ENCODE results near the gene ARMC5. TPM values are rescaled to one million over a fixed set of nuclear protein-coding genes. Genes with fewer than 3 reads are reported as not detected.

Gene ARMC5
- total RNA-seq, 2 donors from 2014 or later, result 9.4 to 12.1 TPM

DNA sequence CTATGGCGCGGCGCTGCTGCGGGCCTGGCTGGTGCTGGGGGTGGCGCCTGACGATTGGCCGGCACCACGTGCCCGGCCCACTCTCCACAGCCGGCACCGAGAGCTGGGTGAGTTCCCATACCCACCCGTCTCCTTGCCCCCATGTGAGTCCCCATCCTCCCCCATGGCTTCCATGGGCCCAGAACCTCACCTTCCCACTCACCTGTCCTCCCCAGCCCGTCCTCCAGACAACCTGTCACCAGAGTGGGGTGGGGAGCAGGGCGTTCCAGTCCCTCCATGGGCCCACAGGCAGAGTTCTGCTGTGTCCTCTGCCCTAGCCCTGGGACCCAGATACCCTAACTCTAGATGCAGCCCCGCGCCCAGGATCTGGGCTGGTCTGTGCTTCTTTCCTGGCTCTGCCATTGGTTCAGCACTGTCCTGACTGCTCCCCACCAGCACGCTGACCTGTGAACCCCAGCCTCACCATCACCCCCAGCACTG is 5.5 kb downstream of the ARMC5 start:
- no peak for DNase-seq
- no peaks in the 10 kb centered on the region for H3K27me3 Mint-ChIP-seq (ENCODE audit: insufficient read depth)
- peaks cover 32% of the 10 kb centered on the region for H3K36me3 Mint-ChIP-seq (ENCODE audit: low read depth)

GRCh38 chr16:31465788-31466370 is 6.6 kb downstream of the ARMC5 start:
- H3K9ac ChIP-seq (ENCODE audit: extremely low read depth, low read length, poor library complexity, severe bottlenecking), result no peak overlapping the region

More for the DNA sequence above, 5.5 kb downstream of the ARMC5 start:
- H3K27ac ChIP-seq (ENCODE audit: low read depth, low read length), result no peak overlapping the region
- WGBS, 2 experiments (ENCODE audit: insufficient coverage in 1 of 2, insufficient read length in 1 of 2), result 94 to 95% methylated on average over 15 to 17 of the region's 17 CpGs
- no peaks in the 10 kb centered on the region for H3K9me3 ChIP-seq (ENCODE audit: control insufficient read depth, low read length)
- Mint-ChIP-seq H3K4me3 (no peak overlapping the region), H3K27ac (no peak overlapping the region), H3K9me3 (no peaks in the 10 kb centered on the region), H3K4me1 (peaks cover 2% of the 10 kb centered on the region)
- TF ChIP-seq, protein P1, sequence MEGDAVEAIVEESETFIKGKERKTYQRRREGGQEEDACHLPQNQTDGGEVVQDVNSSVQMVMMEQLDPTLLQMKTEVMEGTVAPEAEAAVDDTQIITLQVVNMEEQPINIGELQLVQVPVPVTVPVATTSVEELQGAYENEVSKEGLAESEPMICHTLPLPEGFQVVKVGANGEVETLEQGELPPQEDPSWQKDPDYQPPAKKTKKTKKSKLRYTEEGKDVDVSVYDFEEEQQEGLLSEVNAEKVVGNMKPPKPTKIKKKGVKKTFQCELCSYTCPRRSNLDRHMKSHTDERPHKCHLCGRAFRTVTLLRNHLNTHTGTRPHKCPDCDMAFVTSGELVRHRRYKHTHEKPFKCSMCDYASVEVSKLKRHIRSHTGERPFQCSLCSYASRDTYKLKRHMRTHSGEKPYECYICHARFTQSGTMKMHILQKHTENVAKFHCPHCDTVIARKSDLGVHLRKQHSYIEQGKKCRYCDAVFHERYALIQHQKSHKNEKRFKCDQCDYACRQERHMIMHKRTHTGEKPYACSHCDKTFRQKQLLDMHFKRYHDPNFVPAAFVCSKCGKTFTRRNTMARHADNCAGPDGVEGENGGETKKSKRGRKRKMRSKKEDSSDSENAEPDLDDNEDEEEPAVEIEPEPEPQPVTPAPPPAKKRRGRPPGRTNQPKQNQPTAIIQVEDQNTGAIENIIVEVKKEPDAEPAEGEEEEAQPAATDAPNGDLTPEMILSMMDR (conservative IDR thresholded peaks at IDR 0.05), result no peak
- no peak overlapping the region for H3K4me3 ChIP-seq (ENCODE audit: low read length)
- peaks cover 16% of the 10 kb centered on the region for H3K36me3 ChIP-seq (ENCODE audit: control insufficient read depth, insufficient read depth, low read length)
- no peaks in the 10 kb centered on the region for H3K27me3 ChIP-seq (ENCODE audit: control insufficient read depth, insufficient read depth, low read length, poor library complexity, severe bottlenecking)
- H3K9ac ChIP-seq (ENCODE audit: extremely low read depth, low read length, poor library complexity, severe bottlenecking), result no peak overlapping the region
- H3K4me1 ChIP-seq (ENCODE audit: control insufficient read depth, insufficient read depth, low read length), result no peaks in the 10 kb centered on the region

GRCh38 chr16:31466381-31466841 is 7.1 kb downstream of the ARMC5 start:
- Mint-ChIP-seq H3K27me3 (ENCODE audit: insufficient read depth) (peaks cover 9% of the 10 kb centered on the region), H3K36me3 (ENCODE audit: low read depth) (peaks cover 32% of the 10 kb centered on the region), H3K9me3 (no peaks in the 10 kb centered on the region), H3K27ac (no peak overlapping the region), H3K4me3 (no peak overlapping the region), H3K4me1 (peaks cover 4% of the 10 kb centered on the region)
- Histone ChIP-seq H3K4me1 (ENCODE audit: control insufficient read depth, insufficient read depth, low read length) (no peaks in the 10 kb centered on the region), H3K27me3 (ENCODE audit: control insufficient read depth, insufficient read depth, low read length, poor library complexity, severe bottlenecking) (no peaks in the 10 kb centered on the region), H3K36me3 (ENCODE audit: control insufficient read depth, insufficient read depth, low read length) (peaks cover 14% of the 10 kb centered on the region), H3K9ac (ENCODE audit: extremely low read depth, low read length, poor library complexity, severe bottlenecking) (no peak overlapping the region), H3K4me3 (ENCODE audit: low read length) (no peak overlapping the region), H3K27ac (ENCODE audit: low read depth, low read length) (no peak overlapping the region), H3K9me3 (ENCODE audit: control insufficient read depth, low read length) (no peaks in the 10 kb centered on the region)
- WGBS, 2 experiments (ENCODE audit: insufficient coverage in 1 of 2, insufficient read length in 1 of 2), result 92% methylated on average over 18 of the region's 18 CpGs; no CpG with 5 or more reads in 1 of the 2 experiments
- TF ChIP-seq, protein P1 (conservative IDR thresholded peaks at IDR 0.05), result no peak
- DNase-seq, result no peak

More at GRCh38 chr16:31465788-31466370, 6.6 kb downstream of the ARMC5 start:
- H3K9me3 ChIP-seq (ENCODE audit: control insufficient read depth, low read length), result no peaks in the 10 kb centered on the region
- Mint-ChIP-seq H3K4me1 (no peaks in the 10 kb centered on the region), H3K27ac (no peak overlapping the region), H3K36me3 (ENCODE audit: low read depth) (peaks cover 32% of the 10 kb centered on the region), H3K9me3 (no peaks in the 10 kb centered on the region), H3K4me3 (no peak overlapping the region), H3K27me3 (ENCODE audit: insufficient read depth) (peaks cover 4% of the 10 kb centered on the region)
- 94 to 95% methylated on average over 7 to 20 of the region's 20 CpGs for WGBS, 2 experiments (ENCODE audit: insufficient coverage in 1 of 2, insufficient read length in 1 of 2)
- peaks cover 16% of the 10 kb centered on the region for H3K36me3 ChIP-seq (ENCODE audit: control insufficient read depth, insufficient read depth, low read length)
- no peaks in the 10 kb centered on the region for H3K4me1 ChIP-seq (ENCODE audit: control insufficient read depth, insufficient read depth, low read length)
- no peaks in the 10 kb centered on the region for H3K27me3 ChIP-seq (ENCODE audit: control insufficient read depth, insufficient read depth, low read length, poor library complexity, severe bottlenecking)
- H3K4me3 ChIP-seq (ENCODE audit: low read length), result no peak overlapping the region
- H3K27ac ChIP-seq (ENCODE audit: low read depth, low read length), result no peak overlapping the region
- TF ChIP-seq, protein P1 (conservative IDR thresholded peaks at IDR 0.05), result no peak
- no peak for DNase-seq

Data from endodermal cell (in vitro differentiated cells).